Esophagus squamous epithelium (tissue), 4 donors: ENCODE data around the gene HECW1.

Experiments
- CTCF ChIP-seq, 6 experiments: fragments of 450-650 bp in 4 of 6; fragments of 200-600 bp in 2 of 6; sonication (generic) in 2 of 6; IDR thresholded peaks; one replicate each; pipeline ENCODE4 v1.5.1; 2016 to 2019; ENCODE audit warnings: antibody characterized with exemption in 6 of 6, mild to moderate bottlenecking in 4 of 6, moderate library complexity in 4 of 6
- POLR2A ChIP-seq, 4 donors: fragments of 450-650 bp; IDR thresholded peaks; one replicate each; pipeline ENCODE4 v1.6.1; 2017; ENCODE audit warnings: antibody characterized with exemption in 4 of 4, mild to moderate bottlenecking in 4 of 4, moderate library complexity in 3 of 4

GRCh38 chr7:43505412-43505811, 393.0 kb downstream of the HECW1 start:
- no peak for TF ChIP-seq CTCF (IDR thresholded peaks at IDR 0.05)
- TF ChIP-seq POLR2A (IDR thresholded peaks at IDR 0.05), result no peak
